Measurements from ENCODE around the gene GRAP2. TPM values are rescaled to one million over a fixed set of nuclear protein-coding genes. Genes with fewer than 3 reads are reported as not detected.

Gene GRAP2
- total RNA-seq, 2 experiments from 2014 or later = 108 to 111 TPM

DNA sequence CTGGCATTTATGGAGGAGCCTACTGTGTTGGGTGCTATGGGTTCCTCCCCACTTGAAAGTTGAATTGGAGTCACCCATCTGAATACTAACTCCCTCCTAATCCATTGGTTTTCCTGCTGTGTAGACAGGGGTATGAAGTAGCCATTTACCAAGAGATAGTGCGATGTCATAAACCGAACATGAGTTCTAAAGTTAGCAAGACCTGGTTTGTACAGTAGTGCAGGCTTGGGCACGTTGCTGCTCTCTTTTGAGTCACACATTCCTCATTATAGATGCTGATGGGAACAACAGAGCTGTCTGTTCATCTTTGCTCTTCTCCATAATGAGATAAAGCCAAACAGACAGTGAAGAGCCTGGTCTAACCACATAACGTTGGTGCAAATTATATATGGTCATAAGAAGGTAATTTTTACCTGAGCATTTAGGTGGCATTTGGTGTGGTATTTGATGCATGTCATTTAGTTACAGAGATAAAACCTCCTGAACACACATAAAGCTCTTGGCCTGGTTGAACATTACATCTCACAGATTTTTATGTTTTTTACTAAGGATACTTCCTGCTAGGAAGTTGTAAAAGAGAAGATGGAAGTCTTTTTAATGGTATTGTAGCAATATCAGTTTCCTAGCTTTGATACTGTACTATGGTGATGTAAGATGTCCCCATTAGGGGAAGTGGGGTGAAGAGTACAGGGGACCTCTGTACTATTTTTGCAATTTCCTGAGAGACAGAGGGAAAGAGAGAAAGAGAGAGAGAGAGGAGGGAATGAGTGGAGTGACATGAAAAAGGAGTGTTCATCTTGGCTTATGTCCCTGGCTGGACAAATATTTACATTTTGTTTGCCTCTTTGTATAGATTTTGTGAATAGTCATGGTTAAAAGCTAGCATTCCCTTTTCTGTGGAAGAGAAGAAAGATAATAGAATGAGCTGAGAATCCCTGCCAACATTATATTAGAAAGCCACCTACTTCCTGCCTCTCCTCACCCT lies 27.9 kb downstream of the GRAP2 start:
- ChIA-PET CTCF (interaction anchor here (0.6 to 4.6 kb wide), 5 partner anchors 11 to 417 kb away, joined by 3 to 36 read pairs (median 4); no protein-coding TSS in a partner anchor), POLR2A (interaction anchor here (1.3 to 11.4 kb wide), 5 partner anchors 5 to 409 kb away, joined by 3 to 447 read pairs (median 40); partner anchors contain the start of genes ATF4 and GRAP2)
- H3K4me3 Mint-ChIP-seq = no peak overlapping the region
- peaks cover 41% of the 10 kb centered on the region for H3K4me1 Mint-ChIP-seq
- DNase-seq = no peak
- no peaks in the 10 kb centered on the region for H3K9me3 Mint-ChIP-seq
- H3K36me3 Mint-ChIP-seq (ENCODE audit: low read depth) = peaks cover 32% of the 10 kb centered on the region
- H3K27ac Mint-ChIP-seq = no peak overlapping the region
- no peaks in the 10 kb centered on the region for H3K27me3 Mint-ChIP-seq

DNA sequence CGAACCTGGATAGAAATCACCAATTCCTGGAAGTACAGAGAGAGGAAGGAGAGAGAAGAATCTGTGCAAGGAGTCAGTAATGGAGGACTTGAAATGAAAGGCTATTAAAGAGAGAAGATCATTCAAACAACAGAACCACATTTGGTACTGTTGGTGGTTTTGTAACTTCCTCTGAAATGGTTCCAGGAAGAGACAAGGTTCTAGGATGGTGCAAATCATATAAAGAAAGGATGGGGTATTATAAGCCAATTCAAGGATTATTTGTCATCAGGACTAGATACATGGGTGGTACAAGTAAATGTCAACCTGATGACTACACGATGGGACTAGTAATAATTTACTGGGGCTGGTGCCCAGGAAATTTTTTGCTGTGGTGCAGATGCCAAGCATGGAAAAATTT lies 30.4 kb downstream of the GRAP2 start:
- no peak overlapping the region for H3K27ac Mint-ChIP-seq
- no peak overlapping the region for H3K4me3 Mint-ChIP-seq
- CTCF ChIA-PET = no interaction called here
- no peaks in the 10 kb centered on the region for H3K9me3 Mint-ChIP-seq
- POLR2A ChIA-PET = interaction anchor here (1.0 to 11.4 kb wide), 3 partner anchors 8 to 34 kb away, joined by 3 to 447 read pairs (median 84); no protein-coding TSS in a partner anchor
- peaks cover 34% of the 10 kb centered on the region for H3K36me3 Mint-ChIP-seq (ENCODE audit: low read depth)
- H3K27me3 Mint-ChIP-seq = no peaks in the 10 kb centered on the region
- peaks cover 42% of the 10 kb centered on the region for H3K4me1 Mint-ChIP-seq
- DNase-seq = no peak

DNA sequence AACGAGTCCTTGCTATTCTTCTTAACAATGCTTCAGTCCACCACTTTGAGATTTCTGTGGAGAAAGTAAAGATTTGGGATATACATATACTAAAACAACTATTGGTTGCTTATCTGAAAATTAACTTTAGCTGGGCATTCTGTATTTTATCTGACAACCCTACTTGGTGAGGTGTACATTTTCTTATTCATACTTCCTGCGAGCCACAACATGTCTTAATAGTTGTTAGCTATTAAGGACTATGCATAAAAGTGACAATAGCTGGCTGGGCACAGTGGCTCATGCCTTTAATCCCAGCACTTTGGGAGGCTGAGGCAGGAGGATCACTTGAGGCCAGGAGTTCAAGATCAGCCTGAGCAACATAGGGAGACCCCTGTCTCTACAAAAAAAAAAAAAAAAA lies 31.3 kb downstream of the GRAP2 start:
- no peak for DNase-seq
- no peaks in the 10 kb centered on the region for H3K9me3 Mint-ChIP-seq
- CTCF ChIA-PET = interaction anchor here (0.6 to 4.2 kb wide), 12 partner anchors 9 to 393 kb away, joined by 3 to 62 read pairs (median 6); no protein-coding TSS in a partner anchor
- H3K36me3 Mint-ChIP-seq (ENCODE audit: low read depth) = peaks cover 34% of the 10 kb centered on the region
- no peak overlapping the region for H3K27ac Mint-ChIP-seq
- peaks cover 47% of the 10 kb centered on the region for H3K4me1 Mint-ChIP-seq
- H3K27me3 Mint-ChIP-seq = no peaks in the 10 kb centered on the region
- POLR2A ChIA-PET = interaction anchor here (0.7 to 7.6 kb wide), 8 partner anchors 9 to 40 kb away, joined by 3 to 84 read pairs (median 8); no protein-coding TSS in a partner anchor
- peak overlapping the region; percentile 8 for H3K4me3 Mint-ChIP-seq

DNA sequence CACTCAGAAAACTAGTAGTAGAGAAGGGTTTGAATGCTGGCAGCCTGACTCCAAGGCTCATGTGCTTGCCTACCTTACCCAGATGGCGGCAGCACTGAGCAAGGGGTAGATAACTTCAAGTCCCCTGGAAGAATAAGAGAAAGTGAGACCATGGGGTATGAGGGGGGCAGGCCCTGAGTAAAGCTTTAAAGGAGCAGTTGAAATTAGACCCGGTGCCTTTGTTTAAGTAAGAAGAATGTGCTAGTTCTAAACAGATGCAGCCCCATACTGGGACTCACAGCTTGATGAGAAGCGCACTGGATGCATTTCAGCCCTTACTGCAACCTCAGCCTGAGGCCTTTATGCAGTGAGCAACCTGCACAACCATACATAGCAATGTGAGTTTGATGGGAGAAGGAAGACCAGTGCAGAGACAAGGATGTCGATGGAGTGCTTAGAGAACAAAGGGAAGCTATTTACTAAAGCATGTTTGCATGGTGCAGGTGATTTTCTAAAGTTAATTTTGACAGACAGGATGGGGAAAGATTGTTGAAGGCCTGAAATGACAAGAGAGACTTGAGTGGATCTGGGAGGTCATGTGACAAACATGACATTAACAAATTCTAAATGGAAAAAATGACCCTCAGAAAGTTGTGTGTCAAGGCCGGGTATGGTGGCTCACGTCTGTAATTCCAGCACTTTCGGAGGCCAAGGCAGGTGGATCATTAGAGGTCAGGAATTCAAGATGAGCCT lies 32.2 kb downstream of the GRAP2 start:
- Mint-ChIP-seq H3K36me3 (ENCODE audit: low read depth) (peaks cover 41% of the 10 kb centered on the region), H3K4me1 (peaks cover 56% of the 10 kb centered on the region), H3K4me3 (peak overlapping the region; percentile 42), H3K9me3 (no peaks in the 10 kb centered on the region), H3K27me3 (no peaks in the 10 kb centered on the region), H3K27ac (peak overlapping the region; percentile 73)
- ChIA-PET CTCF (interaction anchor here (0.5 to 4.2 kb wide), 19 partner anchors 9 to 437 kb away, joined by 3 to 62 read pairs (median 5); no protein-coding TSS in a partner anchor), POLR2A (interaction anchor here (1.0 to 7.6 kb wide), 12 partner anchors 10 to 413 kb away, joined by 3 to 84 read pairs (median 6); partner anchors contain the start of gene ATF4)
- peak; percentile 68 for DNase-seq

DNA sequence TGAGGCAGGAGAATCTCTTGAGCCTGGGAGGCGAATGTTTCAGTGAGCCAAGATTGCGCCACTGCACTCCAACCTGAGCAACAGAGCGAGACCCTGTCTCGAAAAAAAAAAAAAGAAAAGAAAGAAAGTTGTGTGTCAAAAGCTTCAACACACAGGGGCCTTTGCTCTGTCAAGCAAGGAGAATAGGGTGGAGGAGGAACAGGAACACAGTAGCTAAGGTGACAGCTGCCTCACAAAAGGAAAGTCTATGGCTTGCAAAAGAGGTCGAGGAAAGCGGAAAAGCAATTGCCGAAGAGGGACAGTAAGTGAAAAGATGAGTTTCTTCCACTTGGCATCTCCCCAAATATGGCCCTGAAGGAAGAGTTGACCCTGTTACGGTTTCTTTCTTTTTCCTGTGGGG lies 32.9 kb downstream of the GRAP2 start:
- peaks cover 63% of the 10 kb centered on the region for H3K4me1 Mint-ChIP-seq
- peak overlapping the region; percentile 42 for H3K4me3 Mint-ChIP-seq
- no peaks in the 10 kb centered on the region for H3K27me3 Mint-ChIP-seq
- H3K27ac Mint-ChIP-seq = peak overlapping the region; percentile 73
- ChIA-PET POLR2A (interaction anchor here (1.0 to 7.6 kb wide), 11 partner anchors 9 to 413 kb away, joined by 3 to 84 read pairs (median 7); partner anchors contain the start of gene ATF4), CTCF (interaction anchor here (0.5 to 4.2 kb wide), 15 partner anchors 8 to 437 kb away, joined by 3 to 62 read pairs (median 5); no protein-coding TSS in a partner anchor)
- DNase-seq = no peak
- H3K36me3 Mint-ChIP-seq (ENCODE audit: low read depth) = peaks cover 48% of the 10 kb centered on the region
- no peaks in the 10 kb centered on the region for H3K9me3 Mint-ChIP-seq

DNA sequence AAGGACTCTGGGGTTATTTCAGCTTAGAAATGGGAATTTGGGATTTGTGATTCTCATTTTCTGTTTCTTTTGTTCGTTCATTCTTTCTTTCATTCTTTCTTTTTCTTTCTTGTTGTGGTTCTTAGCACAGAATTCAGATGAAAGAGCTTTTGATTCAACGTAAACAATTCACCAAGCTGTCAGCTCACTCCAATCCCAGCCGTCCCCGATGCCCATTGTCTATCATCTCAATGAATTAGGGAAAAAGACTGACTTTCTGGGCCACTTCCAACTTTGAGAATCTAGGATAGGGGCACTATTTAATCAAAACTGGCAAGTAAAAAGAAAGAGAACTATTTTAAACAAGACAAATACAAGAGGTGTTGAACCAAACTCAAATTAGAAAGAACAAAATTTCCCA lies 34.2 kb downstream of the GRAP2 start:
- POLR2A ChIA-PET = interaction anchor here (0.7 to 7.6 kb wide), 7 partner anchors 8 to 403 kb away, joined by 3 to 84 read pairs (median 4); partner anchors contain the start of genes GRAP2 and RPS19BP1
- H3K36me3 Mint-ChIP-seq (ENCODE audit: low read depth) = peaks cover 54% of the 10 kb centered on the region

DNA sequence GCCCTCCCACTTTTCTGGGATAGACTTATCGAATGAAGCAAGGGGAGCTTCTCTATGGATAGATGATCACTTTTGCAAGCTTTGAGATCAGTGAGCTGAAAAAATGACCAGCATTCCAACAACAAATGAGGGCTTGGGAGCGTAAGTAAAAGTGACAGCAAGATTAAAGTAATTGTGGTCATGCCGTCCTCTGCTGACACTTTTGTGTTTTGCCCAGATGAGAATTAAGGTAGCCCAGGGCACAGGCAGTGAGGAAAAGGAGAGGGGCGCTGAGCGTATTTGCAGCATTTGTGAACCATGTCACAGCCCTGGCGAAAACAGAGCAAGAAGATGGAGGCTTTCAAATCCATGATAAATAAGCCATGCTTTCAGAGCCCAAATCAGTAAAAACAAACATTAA lies 34.7 kb downstream of the GRAP2 start:
- Mint-ChIP-seq H3K36me3 (ENCODE audit: low read depth) (peaks cover 59% of the 10 kb centered on the region), H3K9me3 (no peaks in the 10 kb centered on the region), H3K27me3 (no peaks in the 10 kb centered on the region), H3K4me3 (peak overlapping the region; percentile 56), H3K27ac (peak overlapping the region; percentile 52), H3K4me1 (peaks cover 77% of the 10 kb centered on the region)
- ChIA-PET CTCF (interaction anchor here (1.2 to 4.2 kb wide), 2 partner anchors 12 to 89 kb away, joined by 5 to 62 read pairs; no protein-coding TSS in a partner anchor), POLR2A (interaction anchor here (0.7 to 7.6 kb wide), 7 partner anchors 8 to 403 kb away, joined by 3 to 84 read pairs (median 4); partner anchors contain the start of genes GRAP2 and RPS19BP1)
- no peak for DNase-seq

More for the DNA sequence above, 34.2 kb downstream of the GRAP2 start:
- Mint-ChIP-seq H3K4me3 (peak overlapping the region; percentile 42), H3K4me1 (peaks cover 72% of the 10 kb centered on the region), H3K27ac (peak overlapping the region; percentile 37), H3K27me3 (no peaks in the 10 kb centered on the region), H3K9me3 (no peaks in the 10 kb centered on the region)
- no peak for DNase-seq
- CTCF ChIA-PET = interaction anchor here (1.2 to 4.2 kb wide), 2 partner anchors 12 to 89 kb away, joined by 5 to 62 read pairs; no protein-coding TSS in a partner anchor

DNA sequence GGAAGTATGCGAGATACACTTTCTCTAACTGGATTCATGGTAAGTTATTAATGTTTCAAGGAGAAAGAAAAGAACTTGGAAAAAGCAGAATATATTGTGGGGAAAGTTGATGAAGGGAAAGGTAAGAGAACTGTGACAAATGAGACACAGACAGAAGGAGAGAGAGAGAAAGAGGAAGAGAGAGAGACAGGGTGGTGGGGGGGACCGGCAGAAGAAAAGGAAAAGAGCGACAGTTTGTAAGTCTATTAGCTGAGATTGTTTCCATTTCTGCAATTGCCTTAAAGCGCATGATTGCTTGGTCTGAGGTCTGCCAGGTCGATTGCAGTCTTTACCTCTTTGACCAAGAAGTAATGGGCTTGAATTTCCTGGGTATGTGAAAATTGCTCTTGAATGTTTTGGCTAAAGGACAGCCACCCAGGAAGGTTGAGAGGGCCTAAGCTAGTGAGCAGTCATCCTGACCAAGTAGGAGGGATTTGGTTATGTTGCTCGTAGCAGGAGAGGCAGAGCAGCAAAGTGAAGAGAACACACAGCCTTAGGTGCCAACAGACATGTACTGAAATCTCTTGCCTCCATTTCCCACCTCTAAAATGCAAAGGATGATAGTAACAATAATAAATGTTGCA lies 35.8 kb downstream of the GRAP2 start:
- DNase-seq = no peak
- H3K27ac Mint-ChIP-seq = peak overlapping the region; percentile 52
- H3K36me3 Mint-ChIP-seq (ENCODE audit: low read depth) = peaks cover 62% of the 10 kb centered on the region
- H3K27me3 Mint-ChIP-seq = no peaks in the 10 kb centered on the region
- POLR2A ChIA-PET = interaction anchor here (0.8 to 1.7 kb wide), 5 partner anchors 10 to 369 kb away, joined by 3 to 9 read pairs (median 3); no protein-coding TSS in a partner anchor
- peak overlapping the region; percentile 56 for H3K4me3 Mint-ChIP-seq
- CTCF ChIA-PET = interaction anchor here (1.3 kb wide), 1 partner anchor 13 kb away, joined by 4 read pairs; no protein-coding TSS in a partner anchor
- H3K4me1 Mint-ChIP-seq = peaks cover 88% of the 10 kb centered on the region
- no peaks in the 10 kb centered on the region for H3K9me3 Mint-ChIP-seq

DNA sequence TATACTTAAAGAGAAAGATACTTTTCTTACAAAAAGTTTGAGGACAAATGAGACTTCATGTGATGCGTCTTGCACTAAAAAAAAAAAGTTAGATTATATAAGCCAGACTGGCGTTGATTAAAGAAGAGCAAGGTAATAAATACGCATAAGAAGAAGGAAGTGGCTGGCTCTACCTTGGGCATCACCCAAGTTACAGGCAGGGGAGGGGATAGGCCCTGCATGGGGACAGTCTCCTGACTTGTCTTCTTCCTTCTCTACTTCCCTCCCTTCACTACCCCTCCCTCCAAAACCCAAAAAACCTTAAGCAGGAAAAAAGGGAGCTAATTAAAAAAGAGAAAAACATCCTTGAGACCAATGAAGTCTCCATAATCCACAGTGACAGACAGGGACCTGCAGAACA lies 37.0 kb downstream of the GRAP2 start:
- H3K27ac Mint-ChIP-seq = peak overlapping the region; percentile 45
- H3K36me3 Mint-ChIP-seq (ENCODE audit: low read depth) = peaks cover 62% of the 10 kb centered on the region
- POLR2A ChIA-PET = interaction anchor here (1.3 to 1.7 kb wide), 2 partner anchors 13 kb away, joined by 4 to 9 read pairs; no protein-coding TSS in a partner anchor
- no peaks in the 10 kb centered on the region for H3K27me3 Mint-ChIP-seq
- peaks cover 94% of the 10 kb centered on the region for H3K4me1 Mint-ChIP-seq
- H3K4me3 Mint-ChIP-seq = no peak overlapping the region
- DNase-seq = no peak
- no peaks in the 10 kb centered on the region for H3K9me3 Mint-ChIP-seq
- CTCF ChIA-PET = no interaction called here

DNA sequence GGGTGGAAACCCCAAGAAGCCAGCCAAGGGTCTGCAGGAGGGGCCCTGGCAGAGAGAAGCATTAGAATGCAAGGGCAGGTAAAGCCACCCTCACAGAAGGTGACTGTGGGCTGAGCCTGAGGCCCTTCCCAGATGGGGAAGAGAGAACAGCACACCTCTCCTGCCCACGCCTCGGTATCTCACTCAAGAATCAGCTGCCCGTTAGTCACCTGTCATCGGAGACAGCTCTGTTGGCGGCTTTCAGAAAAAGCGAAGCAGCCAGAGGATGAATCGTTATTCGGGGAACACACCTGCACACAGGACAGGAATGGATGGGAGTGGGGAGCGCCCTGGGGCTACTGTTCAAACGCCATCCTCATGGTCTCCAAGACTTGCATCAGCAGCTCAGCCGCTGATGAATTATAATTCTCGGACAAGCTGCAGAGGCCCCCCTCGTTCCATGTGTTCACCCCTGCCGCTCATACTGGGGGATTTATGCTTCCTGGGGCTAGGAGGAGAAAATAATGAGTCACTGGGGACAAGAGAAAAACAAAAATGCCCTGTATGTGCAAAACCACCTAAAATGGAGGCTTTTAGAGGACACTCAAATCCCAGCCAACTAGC lies 37.7 kb downstream of the GRAP2 start:
- ChIA-PET CTCF (interaction anchor here (0.6 kb wide), 1 partner anchor 166 kb away, joined by 6 read pairs; no protein-coding TSS in a partner anchor), POLR2A (interaction anchor here (1.3 to 1.7 kb wide), 2 partner anchors 14 to 26 kb away, joined by 3 to 4 read pairs; no protein-coding TSS in a partner anchor)
- Mint-ChIP-seq H3K27me3 (no peaks in the 10 kb centered on the region), H3K4me1 (peaks cover 94% of the 10 kb centered on the region), H3K36me3 (ENCODE audit: low read depth) (peaks cover 61% of the 10 kb centered on the region), H3K9me3 (no peaks in the 10 kb centered on the region), H3K4me3 (no peak overlapping the region), H3K27ac (peak overlapping the region; percentile 47)
- no peak for DNase-seq

DNA sequence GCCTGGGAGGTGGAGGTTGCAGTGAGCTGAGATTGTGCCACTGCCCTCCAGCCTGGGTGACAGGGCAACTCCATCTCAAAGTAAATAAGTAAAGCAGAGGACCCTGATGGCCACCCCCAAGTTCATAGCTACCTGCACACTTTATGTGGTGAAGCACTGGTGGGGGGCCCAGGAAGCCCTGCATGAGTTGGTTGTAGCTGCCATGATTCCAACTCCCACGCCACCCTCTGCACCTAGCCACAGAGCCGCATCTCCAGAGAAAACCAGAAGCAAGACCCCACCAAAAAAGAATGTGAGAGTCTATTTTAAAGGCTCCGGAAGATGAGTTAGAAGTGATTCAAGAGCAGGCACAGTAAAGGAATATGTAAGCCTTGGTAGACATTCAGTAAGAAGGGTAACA lies 38.9 kb downstream of the GRAP2 start:
- Mint-ChIP-seq H3K4me3 (no peak overlapping the region), H3K9me3 (no peaks in the 10 kb centered on the region), H3K36me3 (ENCODE audit: low read depth) (peaks cover 59% of the 10 kb centered on the region), H3K27me3 (no peaks in the 10 kb centered on the region), H3K4me1 (peaks cover 94% of the 10 kb centered on the region), H3K27ac (peak overlapping the region; percentile 44)
- ChIA-PET CTCF (interaction anchor here (1.2 to 1.4 kb wide), 2 partner anchors 11 to 405 kb away, joined by 3 to 6 read pairs; no protein-coding TSS in a partner anchor), POLR2A (interaction anchor here (1.7 kb wide), 1 partner anchor 28 kb away, joined by 3 read pairs; no protein-coding TSS in a partner anchor)
- no peak for DNase-seq

All from activated CD4-positive, alpha-beta memory T cell treated with anti-CD3 and anti-CD28 coated beads, Interleukin-2, amount 10 ng/mL, durations not matched to agents 7 days and 5 days (primary cell).